PC-9 (cell line): ENCODE data around the gene RIMS1.

Source experiments
- EZH2 ChIP-seq: fragments of 200-600 bp; sonication (generic); IDR thresholded peaks from 2 replicates; pipeline ENCODE4 v1.8.0; 2017; ENCODE audit warnings: antibody characterized with exemption, low read depth
- TF ChIP-seq, protein P1 (sequence below): fragments of 200-600 bp; sonication (generic); conservative IDR thresholded peaks from 2 replicates; pipeline ENCODE4 v1.6.1; 2017; ENCODE audit warnings: mixed run types, antibody characterized with exemption, mild to moderate bottlenecking, moderate library complexity

DNA sequence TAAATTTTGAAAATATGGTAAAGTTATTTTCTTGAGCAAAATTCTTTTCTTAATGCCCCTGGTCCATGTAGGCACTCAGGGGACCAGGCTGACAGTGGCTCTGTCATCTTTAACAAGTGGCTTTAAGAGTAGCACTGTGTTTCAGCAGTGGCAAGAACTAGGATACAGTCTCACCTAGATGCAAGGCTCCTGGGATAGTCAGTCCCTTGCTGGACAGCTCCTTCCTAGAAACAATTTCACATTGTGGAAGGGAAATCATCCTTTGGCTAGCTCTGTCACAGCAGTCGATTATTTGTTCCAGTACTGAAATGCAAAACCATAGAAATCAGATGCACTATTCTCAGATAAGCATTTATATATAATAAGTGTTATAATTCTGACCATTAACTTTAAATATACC is 560.1 kb downstream of the RIMS1 start:
- TF ChIP-seq, protein P1, sequence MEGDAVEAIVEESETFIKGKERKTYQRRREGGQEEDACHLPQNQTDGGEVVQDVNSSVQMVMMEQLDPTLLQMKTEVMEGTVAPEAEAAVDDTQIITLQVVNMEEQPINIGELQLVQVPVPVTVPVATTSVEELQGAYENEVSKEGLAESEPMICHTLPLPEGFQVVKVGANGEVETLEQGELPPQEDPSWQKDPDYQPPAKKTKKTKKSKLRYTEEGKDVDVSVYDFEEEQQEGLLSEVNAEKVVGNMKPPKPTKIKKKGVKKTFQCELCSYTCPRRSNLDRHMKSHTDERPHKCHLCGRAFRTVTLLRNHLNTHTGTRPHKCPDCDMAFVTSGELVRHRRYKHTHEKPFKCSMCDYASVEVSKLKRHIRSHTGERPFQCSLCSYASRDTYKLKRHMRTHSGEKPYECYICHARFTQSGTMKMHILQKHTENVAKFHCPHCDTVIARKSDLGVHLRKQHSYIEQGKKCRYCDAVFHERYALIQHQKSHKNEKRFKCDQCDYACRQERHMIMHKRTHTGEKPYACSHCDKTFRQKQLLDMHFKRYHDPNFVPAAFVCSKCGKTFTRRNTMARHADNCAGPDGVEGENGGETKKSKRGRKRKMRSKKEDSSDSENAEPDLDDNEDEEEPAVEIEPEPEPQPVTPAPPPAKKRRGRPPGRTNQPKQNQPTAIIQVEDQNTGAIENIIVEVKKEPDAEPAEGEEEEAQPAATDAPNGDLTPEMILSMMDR, result no peak
- TF ChIP-seq EZH2, result no peak
